HG03442 (cell line): ENCODE measurements around the gene EPYC.

Experiments
- ATAC-seq: cut with Tn5 transposase; IDR thresholded peaks from one replicate; pipeline ENCODE4 v1.9.1; 2021; ENCODE audit warnings: mild to moderate bottlenecking, moderate library complexity; ENCODE audit not compliant: unreplicated experiment

The EPYC gene

DNA sequence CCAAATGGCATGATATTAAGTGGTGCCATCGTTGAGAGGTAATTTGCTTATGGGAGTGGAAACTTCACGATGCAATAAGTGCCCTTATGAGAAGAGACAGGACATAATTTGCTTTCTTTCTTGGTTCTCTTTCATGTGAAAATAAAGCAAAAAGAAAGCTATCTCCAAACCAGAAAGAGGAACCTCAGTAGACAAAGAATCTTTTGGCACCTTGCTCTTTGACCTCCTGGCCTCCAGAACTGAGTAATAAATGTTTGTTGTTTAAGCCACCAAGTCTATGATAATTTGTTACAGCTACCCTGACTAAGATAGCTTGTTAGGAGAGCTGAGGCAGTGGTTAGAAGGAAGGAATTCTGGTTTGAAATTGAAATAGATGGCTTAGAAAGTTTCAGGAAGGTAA, 89.4 kb downstream of the EPYC start:
- no peak for ATAC-seq
